ENCODE measurements around the gene SERPINB1. TPM values are rescaled to one million over a fixed set of nuclear protein-coding genes. Genes with fewer than 3 reads are reported as not detected.

Gene SERPINB1
- total and polyA plus RNA-seq, 9 of the 15 experiments (the other 6 are each of a cell fraction or from before 2014, with no cell fraction given), result 33.9 to 108 (median 63.8) TPM

- TF ChIP-seq, protein P1, sequence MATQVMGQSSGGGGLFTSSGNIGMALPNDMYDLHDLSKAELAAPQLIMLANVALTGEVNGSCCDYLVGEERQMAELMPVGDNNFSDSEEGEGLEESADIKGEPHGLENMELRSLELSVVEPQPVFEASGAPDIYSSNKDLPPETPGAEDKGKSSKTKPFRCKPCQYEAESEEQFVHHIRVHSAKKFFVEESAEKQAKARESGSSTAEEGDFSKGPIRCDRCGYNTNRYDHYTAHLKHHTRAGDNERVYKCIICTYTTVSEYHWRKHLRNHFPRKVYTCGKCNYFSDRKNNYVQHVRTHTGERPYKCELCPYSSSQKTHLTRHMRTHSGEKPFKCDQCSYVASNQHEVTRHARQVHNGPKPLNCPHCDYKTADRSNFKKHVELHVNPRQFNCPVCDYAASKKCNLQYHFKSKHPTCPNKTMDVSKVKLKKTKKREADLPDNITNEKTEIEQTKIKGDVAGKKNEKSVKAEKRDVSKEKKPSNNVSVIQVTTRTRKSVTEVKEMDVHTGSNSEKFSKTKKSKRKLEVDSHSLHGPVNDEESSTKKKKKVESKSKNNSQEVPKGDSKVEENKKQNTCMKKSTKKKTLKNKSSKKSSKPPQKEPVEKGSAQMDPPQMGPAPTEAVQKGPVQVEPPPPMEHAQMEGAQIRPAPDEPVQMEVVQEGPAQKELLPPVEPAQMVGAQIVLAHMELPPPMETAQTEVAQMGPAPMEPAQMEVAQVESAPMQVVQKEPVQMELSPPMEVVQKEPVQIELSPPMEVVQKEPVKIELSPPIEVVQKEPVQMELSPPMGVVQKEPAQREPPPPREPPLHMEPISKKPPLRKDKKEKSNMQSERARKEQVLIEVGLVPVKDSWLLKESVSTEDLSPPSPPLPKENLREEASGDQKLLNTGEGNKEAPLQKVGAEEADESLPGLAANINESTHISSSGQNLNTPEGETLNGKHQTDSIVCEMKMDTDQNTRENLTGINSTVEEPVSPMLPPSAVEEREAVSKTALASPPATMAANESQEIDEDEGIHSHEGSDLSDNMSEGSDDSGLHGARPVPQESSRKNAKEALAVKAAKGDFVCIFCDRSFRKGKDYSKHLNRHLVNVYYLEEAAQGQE (IDR thresholded peaks at IDR 0.05; ENCODE audit: borderline replicate concordance), result 0 out of 2 replicates have a peak, but pooled peaks have one; percentile 53
- TF ChIP-seq, protein P1 (CRISPR knock-in tag; IDR thresholded peaks at IDR 0.05; ENCODE audit: low read depth), result no peak
- peak; percentile 78 for TF ChIP-seq DPF2 (IDR thresholded peaks at IDR 0.05)
- no peak for TF ChIP-seq ZNF785 (CRISPR knock-in tag; IDR thresholded peaks at IDR 0.05)
- no peak for TF ChIP-seq TGIF2 (CRISPR knock-in tag; IDR thresholded peaks at IDR 0.05)
- TF ChIP-seq KLF6 (CRISPR knock-in tag; IDR thresholded peaks at IDR 0.05; ENCODE audit: borderline replicate concordance), result peak; percentile 95
- peak; percentile 90 for TF ChIP-seq SUPT5H (IDR thresholded peaks at IDR 0.05)
- TF ChIP-seq ZNF398 (CRISPR knock-in tag; IDR thresholded peaks at IDR 0.05), result no peak
- TF ChIP-seq ZNF644 (tag; IDR thresholded peaks at IDR 0.05; ENCODE audit: low read depth), result peak; percentile 79
- peak; percentile 69; the same call in 1 of the 2 replicates for TF ChIP-seq NFIC (IDR thresholded peaks at IDR 0.05)
- TF ChIP-seq ARNT (IDR thresholded peaks at IDR 0.05), result peak in 1 of 2 experiments; percentile 82; a peak in 2 of 4 replicates
- peak; percentile 32; the same call in 1 of the 2 replicates for TF ChIP-seq ATF3 (IDR thresholded peaks at IDR 0.05)
- no peak for TF ChIP-seq ATF3 (CRISPR knock-in tag; conservative IDR thresholded peaks at IDR 0.05)
- TF ChIP-seq ZNF507 (tag; conservative IDR thresholded peaks at IDR 0.05), result no peak
- no peak for TF ChIP-seq PRPF4 (IDR thresholded peaks at IDR 0.05; ENCODE audit: insufficient read depth, low read depth, low read length, poor library complexity, severe bottlenecking)
- peak; percentile 97 for TF ChIP-seq MTA3 (IDR thresholded peaks at IDR 0.05; ENCODE audit: borderline replicate concordance)
- no peak for TF ChIP-seq NFXL1 (CRISPR knock-in tag; IDR thresholded peaks at IDR 0.05)
- TF ChIP-seq PRMT5 (CRISPR knock-in tag; IDR thresholded peaks at IDR 0.05), result no peak
These were observed at the start of gene SERPINB1 (continued) for GRCh38 chr6:2841264-2842138.
